PC-3 (cell line): ENCODE measurements around the gene CHKB. TPM values are rescaled to one million over a fixed set of nuclear protein-coding genes. Genes with fewer than 3 reads are reported as not detected.

ENCODE experiments used
- ATAC-seq: fragments of 200-7000 bp; cut with Tn5 transposase; 2 replicates; pipeline ENCODE4 v1.9.1; 2020; ENCODE audit warnings: mild to moderate bottlenecking, moderate library complexity
- BruUV-seq: library from RNA; stranded (reverse); fragments of 400-500 nt; replicated peaks from 2 replicates; lab custom pipeline; 2021; lab: Mats Ljungman, UMichigan
- CTCF ChIA-PET: fragments of 300-600 bp; sonication (Branson Sonifier 250); formaldehyde crosslinking; loops from one replicate; lab custom pipeline; 2022; ENCODE audit warnings: antibody characterized with exemption; lab: Charles Lee
- POLR2A ChIA-PET: fragments of 300-600 bp; sonication (Branson Sonifier 250); formaldehyde crosslinking; loops from one replicate; lab custom pipeline; 2022; ENCODE audit warnings: antibody characterized with exemption; ENCODE audit not compliant: unreplicated experiment; lab: Charles Lee
- DNase-seq: peaks from one replicate; pipeline ENCODE4 v3.0.0-alpha.2; 2015
- H2AFZ ChIP-seq: fragments of 300-600 bp; sonication (generic); 2 replicates; pipeline ENCODE4 v1.6.0; 2016; ENCODE audit warnings: antibody characterized with exemption, low read length
- H3F3A ChIP-seq: fragments of 300-600 bp; sonication (generic); one replicate; pipeline ENCODE4 v1.6.0; 2017; ENCODE audit warnings: antibody characterized with exemption, low read length, control low read depth, mild to moderate bottlenecking; ENCODE audit not compliant: unreplicated experiment
- H3K27ac ChIP-seq: fragments of 300-600 bp; sonication (generic); 2 replicates; pipeline ENCODE4 v1.5.1; 2016; ENCODE audit warnings: mild to moderate bottlenecking, low read length
- H3K27me3 ChIP-seq: fragments of 300-600 bp; sonication (generic); 2 replicates; pipeline ENCODE4 v1.6.1; 2016; ENCODE audit warnings: low read length, mixed read lengths
- H3K36me3 ChIP-seq: fragments of 300-600 bp; sonication (generic); 2 replicates; pipeline ENCODE4 v1.6.1; 2016; ENCODE audit warnings: low read depth, mixed run types, low read length, mixed read lengths
- H3K4me1 ChIP-seq: fragments of 300-600 bp; sonication (generic); 2 replicates; pipeline ENCODE4 v1.5.1; 2016; ENCODE audit warnings: low read length; ENCODE audit not compliant: insufficient read depth
- H3K4me2 ChIP-seq: fragments of 300-600 bp; sonication (generic); 2 replicates; pipeline ENCODE4 v1.6.0; 2016; ENCODE audit warnings: low read length
- H3K4me3 ChIP-seq: fragments of 300-600 bp; sonication (generic); 2 replicates; pipeline ENCODE4 v1.5.1; 2016; ENCODE audit warnings: mild to moderate bottlenecking, low read length, mixed read lengths
- H3K79me2 ChIP-seq: fragments of 300-600 bp; sonication (generic); 2 replicates; pipeline ENCODE4 v1.6.1; 2017; ENCODE audit warnings: low read length, mixed read lengths
- H3K9ac ChIP-seq: fragments of 300-600 bp; sonication (generic); 2 replicates; pipeline ENCODE4 v1.6.0; 2016; ENCODE audit warnings: mild to moderate bottlenecking, low read length
- H3K9me2 ChIP-seq: fragments of 300-600 bp; sonication (generic); replicated peaks from 2 replicates; pipeline ENCODE4 v1.6.1; 2016; ENCODE audit warnings: mixed run types, low read length, mixed read lengths
- H3K9me3 ChIP-seq: fragments of 300-600 bp; sonication (generic); 2 replicates; pipeline ENCODE4 v1.6.1; 2016; ENCODE audit warnings: low read length, mixed read lengths
- H4K20me1 ChIP-seq: fragments of 300-600 bp; sonication (generic); 2 replicates; pipeline ENCODE4 v1.6.1; 2016; ENCODE audit warnings: low read length, mixed read lengths
- CTCF ChIP-seq: fragments of 300-600 bp; sonication (generic); conservative IDR thresholded peaks from 2 replicates; pipeline ENCODE4 v1.5.1; 2017; ENCODE audit warnings: antibody characterized with exemption, low read depth, mild to moderate bottlenecking, low read length
- EZH2 ChIP-seq: fragments of 300-600 bp; sonication (generic); IDR thresholded peaks from one replicate; pipeline ENCODE4 v1.6.1; 2017; ENCODE audit warnings: antibody characterized with exemption, mild to moderate bottlenecking, low read length; ENCODE audit not compliant: unreplicated experiment
- EZH2phosphoT487 ChIP-seq: fragments of 300-600 bp; sonication (generic); IDR thresholded peaks from 2 replicates; pipeline ENCODE4 v1.6.1; 2018; ENCODE audit warnings: mild to moderate bottlenecking, antibody characterized with exemption, low read length, borderline replicate concordance
- intact Hi-C: fragments of 100-400 bp; cut with micrococcal nuclease; formaldehyde crosslinking; loops from 2 replicates; pipeline ENCODE4 v1.9.0; 2023
- total RNA-seq: library from RNA; depleted of rRNA; stranded (reverse); fragments of >200 nt; gene quantifications from 2 replicates; pipeline ENCODE4 v1.2.3, GENCODE V29; 2014

CHKB gene
- total RNA-seq, 1 experiment from 2014 or later: 31.5 TPM

- no peaks in the 10 kb centered on the region for H3K79me2 ChIP-seq
- no peak overlapping the region for H3K4me3 ChIP-seq
- H3K9me2 ChIP-seq: no peaks in the 10 kb centered on the region
- H4K20me1 ChIP-seq: no peaks in the 10 kb centered on the region
- no peaks in the 10 kb centered on the region for H3F3A ChIP-seq
- no peak overlapping the region for H3K9ac ChIP-seq
- H3K4me2 ChIP-seq: no peak overlapping the region
- CTCF ChIA-PET: no interaction called here
- no peaks in the 10 kb centered on the region for H3K4me1 ChIP-seq
- no peaks in the 10 kb centered on the region for H3K9me3 ChIP-seq
- no peak overlapping the region for H2AFZ ChIP-seq
- no peaks in the 10 kb centered on the region for H3K27me3 ChIP-seq
- ATAC-seq (no peak), DNase-seq (no peak)
- no peaks in the 10 kb centered on the region for H3K36me3 ChIP-seq
- no TSS peak for BruUV-seq
- TF ChIP-seq CTCF (no peak), EZH2phosphoT487 (no peak), EZH2 (no peak)
- no peak overlapping the region for H3K27ac ChIP-seq
- POLR2A ChIA-PET: no interaction called here
- intact Hi-C loops: no loop called here
Measured at GRCh38 chr22:50569896-50570535, 12.6 kb downstream of the CHKB start.

GRCh38 chr22:50569041-50569459, 13.6 kb downstream of the CHKB start:
- no TSS peak for BruUV-seq
- POLR2A ChIA-PET: no interaction called here
- Histone ChIP-seq H3K4me2 (no peak overlapping the region), H4K20me1 (no peaks in the 10 kb centered on the region), H3K36me3 (no peaks in the 10 kb centered on the region), H3K27me3 (no peaks in the 10 kb centered on the region), H3K9me2 (no peaks in the 10 kb centered on the region), H3F3A (no peaks in the 10 kb centered on the region), H2AFZ (no peak overlapping the region), H3K27ac (no peak overlapping the region), H3K9ac (no peak overlapping the region), H3K4me1 (peaks cover 7% of the 10 kb centered on the region), H3K9me3 (no peaks in the 10 kb centered on the region), H3K79me2 (no peaks in the 10 kb centered on the region), H3K4me3 (no peak overlapping the region)
- intact Hi-C loops: no loop called here
- TF ChIP-seq EZH2 (no peak), CTCF (no peak), EZH2phosphoT487 (no peak)
- CTCF ChIA-PET: no interaction called here
- ATAC-seq (no peak), DNase-seq (no peak)

- Histone ChIP-seq H3F3A (no peaks in the 10 kb centered on the region), H3K4me3 (no peak overlapping the region), H3K9me2 (no peaks in the 10 kb centered on the region), H3K9ac (no peak overlapping the region), H3K4me1 (peaks cover 7% of the 10 kb centered on the region), H3K27ac (no peak overlapping the region), H4K20me1 (no peaks in the 10 kb centered on the region), H3K27me3 (no peaks in the 10 kb centered on the region), H3K79me2 (no peaks in the 10 kb centered on the region), H3K4me2 (no peak overlapping the region), H2AFZ (no peak overlapping the region), H3K9me3 (no peaks in the 10 kb centered on the region), H3K36me3 (no peaks in the 10 kb centered on the region)
- intact Hi-C loops: no loop called here
- BruUV-seq: no TSS peak
- ChIA-PET POLR2A (no interaction called here), CTCF (no interaction called here)
- no peak for ATAC-seq
- TF ChIP-seq EZH2 (no peak), CTCF (no peak), EZH2phosphoT487 (no peak)
- DNase-seq: no peak
Measured at GRCh38 chr22:50568626-50569025, 14.0 kb downstream of the CHKB start.
